Activated naive CD4-positive, alpha-beta T cell treated with anti-CD3 and anti-CD28 coated beads, Interleukin-2, amount 50 U/mL, for 16 hours (primary cell): Measurements from ENCODE around the gene RPS23.
"Not testable (repeated sequence)": the region's sequence is repeated elsewhere in the genome, so short reads cannot be mapped to it uniquely, and the experiment has no call there.

Experiments
- DNase-seq: peaks from one replicate; pipeline ENCODE4 v3.0.0-alpha.2; 2020

RPS23 gene

DNA sequence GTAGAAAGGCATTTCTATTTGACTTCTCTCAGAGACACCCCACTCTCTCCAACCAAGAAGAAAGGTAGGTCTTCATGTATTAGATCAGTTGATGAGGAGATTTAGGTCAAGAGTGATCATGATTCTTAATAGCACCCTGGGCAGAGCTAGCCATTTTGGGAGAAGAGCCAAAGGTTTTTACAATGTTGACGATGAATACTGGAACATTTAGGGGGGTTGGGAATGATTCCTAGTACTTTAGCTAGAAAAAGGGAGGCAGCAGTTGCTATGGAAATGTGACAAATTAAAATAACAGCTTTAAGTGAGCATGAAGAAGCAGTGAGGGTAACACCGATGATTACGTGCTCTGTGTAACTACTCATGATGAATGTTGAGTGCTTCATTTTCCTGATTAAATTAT is 9.5 kb upstream of the RPS23 start:
- no peak for DNase-seq

DNA sequence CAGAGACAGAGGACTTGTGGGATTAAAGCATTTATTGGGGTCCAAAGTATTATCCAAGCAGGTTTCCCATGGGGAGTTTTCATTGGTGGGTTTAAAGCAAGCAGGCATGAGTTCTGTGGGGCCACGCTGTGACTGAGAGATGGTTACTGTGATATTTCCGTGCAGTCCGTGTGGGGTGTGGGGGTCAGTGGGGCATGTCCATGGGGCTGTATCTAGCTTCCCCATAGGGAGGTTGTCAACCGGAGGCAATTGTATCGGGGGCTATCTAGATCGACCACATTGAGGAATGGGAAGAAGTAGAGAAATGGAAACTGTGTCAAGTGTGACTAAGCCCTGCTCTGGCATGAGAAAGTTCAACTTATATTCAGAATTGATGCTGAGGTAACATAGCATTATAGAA is 7.1 kb upstream of the RPS23 start:
- no peak for DNase-seq

DNA sequence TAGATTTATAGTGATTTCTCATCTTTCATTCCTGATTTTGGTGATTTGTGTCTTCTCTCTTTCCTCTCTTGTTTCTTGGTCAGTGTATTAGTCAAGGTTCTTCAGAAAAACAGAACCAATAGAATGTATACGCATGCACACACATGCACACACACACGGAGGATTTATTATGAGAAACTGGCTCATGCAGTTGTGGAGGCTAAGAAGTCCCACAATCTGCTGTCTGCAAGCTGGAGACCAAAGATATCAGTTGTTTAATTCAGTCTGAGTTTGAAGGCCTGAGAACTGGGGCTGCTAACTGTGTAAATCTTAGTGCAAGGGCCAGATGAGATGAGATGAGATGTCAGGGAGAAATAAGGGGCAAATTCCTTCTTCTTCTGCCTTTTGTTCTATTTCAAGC is 5.7 kb upstream of the RPS23 start:
- DNase-seq: no peak

DNA sequence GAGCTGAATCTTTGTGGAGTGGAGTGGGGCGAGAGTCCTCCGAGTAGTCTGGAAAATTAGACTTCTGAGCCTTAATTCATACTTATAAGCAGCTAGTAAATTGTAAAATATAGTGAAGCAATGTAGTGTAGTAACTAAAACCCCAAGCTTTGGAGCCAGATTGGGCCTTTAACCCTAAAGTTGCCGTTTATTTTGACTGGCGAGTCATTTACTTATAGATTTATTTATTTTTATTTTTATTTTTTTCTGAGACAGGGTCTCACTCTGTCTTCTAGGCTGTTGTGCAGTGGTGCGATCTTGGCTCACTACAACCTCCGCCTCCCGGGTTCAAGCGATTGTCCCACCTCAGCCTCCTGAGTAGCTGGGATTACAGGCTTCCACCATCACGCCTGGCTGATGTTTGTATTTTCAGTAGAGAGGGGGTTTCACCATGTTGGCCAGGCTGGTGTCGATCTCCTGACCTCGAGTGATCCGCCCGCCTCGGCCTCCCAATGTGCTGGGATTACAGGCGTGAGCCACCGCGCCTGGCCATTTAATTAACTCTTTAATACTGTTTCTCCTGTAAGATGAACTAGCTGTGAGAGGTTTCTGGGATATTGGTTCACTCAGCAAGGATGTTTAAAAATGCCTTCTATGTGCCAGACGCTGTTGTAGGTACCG is 687 bp upstream of the RPS23 start:
- DNase-seq: no peak

DNA sequence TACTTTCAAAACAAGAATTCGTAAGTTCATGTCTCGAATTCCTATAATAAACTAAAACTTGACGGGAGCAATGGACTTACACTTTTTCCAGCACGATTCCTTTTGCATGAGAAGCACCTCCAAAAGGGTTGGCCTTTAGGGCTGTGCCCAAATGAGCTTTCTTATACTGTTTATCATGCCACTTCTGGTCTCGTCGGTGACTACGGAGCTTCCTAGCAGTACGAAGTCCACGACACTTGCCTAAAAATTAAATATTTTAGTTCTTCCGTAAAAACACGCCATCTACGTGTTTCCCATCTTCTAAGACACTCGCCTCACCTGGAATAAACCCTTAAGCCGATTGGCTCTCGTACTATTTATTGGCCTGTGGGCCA is 554 bp downstream of the RPS23 start:
- peak; percentile 24 for DNase-seq

DNA sequence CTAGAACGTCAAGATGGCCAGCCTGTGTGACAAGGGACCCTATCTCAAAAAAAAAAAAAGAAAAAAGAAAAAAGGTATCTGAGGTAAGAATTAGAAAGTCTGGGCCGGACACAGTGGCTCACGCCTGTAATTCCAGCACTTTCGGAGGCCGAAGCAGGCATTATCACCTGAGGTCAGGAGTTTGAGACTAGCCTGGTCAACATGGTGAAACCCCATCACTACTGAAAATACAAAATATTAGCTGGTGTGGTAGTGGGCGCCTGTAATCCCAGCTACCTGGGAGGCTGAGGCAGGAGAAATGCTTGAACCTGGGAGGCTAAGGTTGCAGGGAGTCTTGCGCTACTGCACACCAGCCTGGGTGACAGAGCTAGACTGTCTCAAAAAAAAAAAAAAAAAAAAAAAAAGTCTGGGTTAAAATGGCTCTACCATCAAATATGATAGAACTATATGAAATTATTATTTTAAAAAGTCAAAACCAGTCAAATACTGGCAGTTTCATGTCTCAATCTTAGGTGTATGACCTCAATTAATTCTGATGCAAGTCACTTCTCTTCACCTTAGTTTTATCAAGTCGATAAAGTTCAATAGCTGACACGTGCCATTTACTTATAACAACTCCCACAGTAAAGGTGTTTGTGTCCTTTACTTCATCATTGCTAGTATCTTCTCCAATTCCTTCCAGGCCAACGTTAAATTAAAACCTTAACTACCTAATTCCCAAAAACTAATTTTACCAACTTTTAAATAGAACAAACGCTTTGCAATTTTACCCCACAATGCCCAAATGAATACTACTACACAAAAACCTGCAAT is 1.1 kb downstream of the RPS23 start:
- DNase-seq: no peak

DNA sequence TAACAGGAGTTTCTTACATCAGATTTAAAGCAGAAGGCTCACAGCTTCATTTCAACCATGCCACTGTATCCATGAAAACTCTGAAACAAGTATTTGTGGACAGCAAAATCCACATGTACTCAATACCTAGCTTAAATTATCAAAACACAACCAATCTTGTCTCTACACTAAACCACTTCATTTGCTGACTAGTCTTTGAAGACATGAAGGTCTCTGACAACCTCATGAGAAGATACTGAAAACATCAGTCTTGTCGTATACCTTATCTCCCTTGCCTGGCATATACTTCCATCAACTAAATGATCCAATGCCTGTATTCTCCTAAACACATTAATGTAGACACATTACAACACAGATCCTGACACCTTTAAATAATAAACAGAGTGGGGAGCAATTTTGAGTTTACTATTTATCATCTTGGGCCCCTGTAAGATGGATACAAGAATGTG is 2.9 kb downstream of the RPS23 start:
- no peak for DNase-seq

DNA sequence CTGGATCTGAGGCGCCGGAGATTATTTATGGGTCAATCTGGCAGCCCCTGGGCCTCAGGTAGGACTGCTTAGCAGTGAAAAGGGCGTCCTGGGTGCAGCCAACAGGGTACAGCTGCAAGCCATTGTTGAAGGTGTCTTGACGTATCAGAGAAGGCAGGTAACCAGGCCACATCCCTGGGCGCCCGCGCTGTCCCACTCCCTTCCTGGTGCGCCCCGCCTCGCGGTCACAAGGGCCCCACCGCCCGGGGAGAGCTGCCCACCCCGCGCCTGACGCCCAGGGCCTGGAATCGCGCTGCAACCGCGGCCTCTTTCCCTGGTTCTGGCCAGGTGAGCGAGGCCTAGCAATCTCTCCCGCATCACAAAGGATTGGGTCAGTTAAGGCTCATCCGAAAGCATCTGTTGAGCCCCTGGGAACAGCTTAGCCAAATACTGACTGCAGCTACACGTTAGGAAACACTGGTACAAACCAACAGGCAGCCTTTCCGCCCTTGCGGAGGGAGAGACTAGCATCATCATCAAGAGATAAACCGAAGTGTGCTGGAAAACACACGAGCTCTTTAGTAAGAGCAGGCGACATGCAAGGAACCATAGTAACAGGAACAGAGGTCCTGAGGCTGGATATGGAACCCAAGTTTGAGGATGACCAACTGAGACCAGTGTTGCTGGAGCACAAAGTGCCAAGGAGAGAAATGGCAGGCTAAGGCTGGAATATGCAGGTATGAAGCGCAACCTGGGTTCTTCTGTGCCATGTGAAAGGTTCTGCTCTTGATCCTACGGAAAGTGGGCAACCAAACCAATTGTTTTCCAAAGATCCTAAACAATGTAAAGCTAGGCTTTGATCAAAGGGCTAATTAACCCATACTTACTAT is 3.6 kb downstream of the RPS23 start:
- DNase-seq: peak; percentile 17

DNA sequence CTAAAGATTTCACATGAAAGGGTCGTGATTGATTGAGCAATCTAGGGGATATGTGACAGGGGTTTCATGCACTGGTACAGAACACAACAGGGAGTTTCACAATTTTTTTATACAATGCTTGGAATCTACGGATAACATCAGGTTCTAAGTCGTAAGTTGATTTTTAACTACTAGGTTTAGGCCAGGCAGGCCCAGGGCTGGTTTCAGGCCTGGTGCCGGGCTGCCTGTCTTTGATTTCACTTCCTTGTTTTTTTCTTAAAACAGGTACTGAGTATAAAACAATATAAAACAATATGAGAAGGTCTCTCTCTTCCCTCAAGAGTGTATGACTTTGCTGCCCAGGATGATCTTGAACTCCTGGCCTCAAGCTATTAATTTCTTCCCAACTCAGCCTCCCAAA is 4.7 kb downstream of the RPS23 start:
- DNase-seq: not testable (repeated sequence)

DNA sequence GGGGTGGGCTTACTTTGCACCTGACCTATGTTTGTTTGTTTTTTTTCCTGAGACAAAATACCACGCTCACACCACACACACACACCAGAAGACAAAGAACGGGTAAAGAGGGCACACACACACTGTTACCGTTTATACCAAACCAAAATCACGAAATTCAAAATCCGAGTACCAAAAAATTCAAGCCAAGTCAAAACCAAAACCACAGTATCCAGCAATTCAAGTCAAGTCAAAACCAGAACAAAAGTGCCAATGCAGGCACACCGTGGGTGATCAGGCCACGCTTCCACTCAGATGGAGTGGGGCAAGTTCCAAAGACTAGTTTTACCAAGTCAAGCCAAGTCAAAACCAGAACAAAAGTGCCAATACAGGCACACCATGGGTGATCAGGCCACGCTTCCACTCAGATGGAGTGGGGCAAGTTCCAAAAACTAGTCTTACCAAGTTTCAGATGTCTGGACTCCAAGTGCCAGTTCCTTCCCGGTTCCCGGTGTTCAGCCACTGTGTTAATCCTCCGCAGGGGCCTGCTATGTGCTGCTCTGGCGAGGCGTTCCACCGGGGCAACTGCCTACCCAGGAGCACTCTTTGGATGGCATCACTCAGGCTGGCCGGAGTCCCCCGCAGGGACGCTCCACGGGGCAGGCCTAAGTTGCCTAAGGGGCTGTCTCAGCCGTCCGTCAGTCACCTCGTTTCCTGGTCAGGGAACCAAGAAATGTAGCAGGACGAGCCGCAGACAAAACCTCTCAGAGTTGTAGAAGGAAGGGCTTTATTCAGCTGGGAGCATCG is 5.4 kb downstream of the RPS23 start:
- peak; percentile 13 for DNase-seq

DNA sequence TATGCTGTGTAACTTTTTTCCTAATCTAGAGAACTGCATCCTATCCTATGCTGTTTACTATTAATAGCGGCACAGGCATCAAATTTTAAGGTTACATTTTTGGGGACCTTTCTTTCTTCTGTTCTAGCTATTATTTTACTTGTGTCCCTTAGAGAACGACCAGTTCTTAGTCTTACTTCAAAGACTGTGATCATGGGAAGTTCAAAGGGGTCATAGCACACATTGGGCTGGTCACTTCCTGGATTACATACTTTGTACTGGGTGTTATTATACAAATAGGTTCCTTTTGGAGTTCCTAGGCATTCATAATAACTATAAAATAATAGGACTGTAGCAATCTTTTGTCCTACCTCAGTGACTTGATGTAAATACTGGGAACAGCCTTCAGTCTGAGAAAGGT is 8.8 kb downstream of the RPS23 start:
- DNase-seq: not testable (repeated sequence)

DNA sequence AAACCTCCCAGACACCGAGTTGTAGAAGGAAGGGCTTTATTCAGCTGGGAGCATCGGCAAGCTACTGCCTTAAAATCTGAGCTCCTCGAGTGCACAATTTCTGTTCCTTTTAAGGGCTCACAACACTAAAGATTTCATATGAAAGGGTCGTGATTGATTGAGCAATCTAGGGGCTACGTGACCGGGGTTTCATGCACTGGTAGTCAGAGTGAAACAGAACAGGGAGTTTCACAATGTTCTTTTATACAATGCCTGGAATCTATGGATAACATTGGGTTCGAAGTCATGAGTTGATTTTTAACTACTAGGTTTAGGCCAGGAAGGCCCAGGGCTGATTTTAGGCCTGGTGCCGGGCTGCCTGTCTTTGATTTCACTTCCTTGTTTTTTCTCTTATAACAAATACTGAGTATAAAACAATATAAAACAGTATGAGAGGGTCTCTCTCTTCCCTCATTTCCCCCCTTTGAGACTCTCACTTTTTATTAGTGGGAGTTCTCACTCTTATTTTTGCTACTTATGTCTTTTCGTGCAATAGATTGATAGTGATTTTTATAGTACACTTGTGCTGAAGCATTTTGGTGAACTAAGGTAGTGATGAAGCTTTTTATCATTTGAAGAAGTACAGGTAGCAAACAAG is 10.7 kb downstream of the RPS23 start:
- DNase-seq: not testable (repeated sequence)

DNA sequence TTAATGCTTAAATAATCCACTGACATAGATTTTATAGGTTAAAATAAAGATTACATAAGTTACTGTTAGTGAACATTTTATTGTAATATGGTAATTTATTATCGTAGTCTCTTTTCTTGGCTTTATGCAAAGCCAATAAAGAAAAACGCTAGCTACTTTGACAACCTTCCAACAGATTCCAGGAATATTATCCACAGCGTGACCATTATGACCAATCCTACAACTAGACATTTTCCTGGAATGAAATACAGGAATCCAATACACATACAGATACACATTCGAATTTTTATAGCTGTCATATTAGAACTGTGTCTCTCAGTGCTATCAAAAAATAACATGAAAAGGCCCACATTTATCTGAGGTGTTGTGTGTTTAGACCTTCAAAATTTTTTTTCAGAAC is 13.1 kb downstream of the RPS23 start:
- no peak for DNase-seq

DNA sequence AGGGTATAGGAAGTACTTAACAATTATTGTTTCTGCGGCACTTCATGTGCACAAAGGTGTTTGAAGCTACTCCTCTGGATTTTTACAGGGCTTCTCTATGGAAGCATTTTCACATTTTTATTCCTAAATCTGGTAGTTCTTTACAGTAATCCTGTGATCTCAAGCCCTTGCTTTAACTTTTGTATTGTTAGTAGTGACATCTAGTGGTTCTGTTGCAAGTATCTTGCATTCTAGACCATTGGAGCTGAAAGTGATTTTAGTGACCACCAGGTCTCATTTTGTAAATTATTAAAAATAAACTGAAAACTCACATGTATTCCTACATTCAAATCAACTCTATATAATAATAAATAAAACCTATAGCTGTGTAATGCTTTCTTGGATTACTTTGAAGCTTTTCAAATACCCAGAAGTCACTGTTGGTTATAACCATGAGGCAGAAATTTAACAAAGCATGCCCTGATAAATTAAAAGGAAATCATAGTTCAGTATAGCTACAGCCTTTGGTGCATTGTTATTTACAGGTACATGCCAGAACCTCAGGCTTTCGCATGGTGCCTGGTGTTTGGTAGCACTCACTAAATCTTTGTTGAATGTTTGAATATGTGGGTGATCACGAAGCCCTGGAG is 18.9 kb downstream of the RPS23 start:
- DNase-seq: no peak

DNA sequence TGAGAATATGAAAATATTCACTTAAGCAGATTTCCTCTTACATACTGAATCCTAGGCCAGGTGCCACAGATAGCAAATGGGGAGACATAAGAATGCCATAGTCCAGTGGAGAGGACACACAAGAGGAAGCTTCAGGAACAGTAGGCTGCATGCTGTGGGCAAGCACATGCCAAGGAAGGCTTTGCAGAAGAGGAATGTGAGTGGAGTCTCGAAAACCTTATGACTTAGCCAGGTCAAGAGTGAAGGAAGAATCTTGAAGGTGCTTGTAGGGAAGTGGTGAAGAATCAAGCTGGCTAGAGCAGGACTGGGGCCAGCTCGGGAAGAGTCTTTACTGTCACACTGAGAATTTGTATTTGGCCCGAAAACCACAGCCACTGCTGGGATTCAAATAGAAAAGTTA is 20.4 kb downstream of the RPS23 start:
- DNase-seq: no peak

DNA sequence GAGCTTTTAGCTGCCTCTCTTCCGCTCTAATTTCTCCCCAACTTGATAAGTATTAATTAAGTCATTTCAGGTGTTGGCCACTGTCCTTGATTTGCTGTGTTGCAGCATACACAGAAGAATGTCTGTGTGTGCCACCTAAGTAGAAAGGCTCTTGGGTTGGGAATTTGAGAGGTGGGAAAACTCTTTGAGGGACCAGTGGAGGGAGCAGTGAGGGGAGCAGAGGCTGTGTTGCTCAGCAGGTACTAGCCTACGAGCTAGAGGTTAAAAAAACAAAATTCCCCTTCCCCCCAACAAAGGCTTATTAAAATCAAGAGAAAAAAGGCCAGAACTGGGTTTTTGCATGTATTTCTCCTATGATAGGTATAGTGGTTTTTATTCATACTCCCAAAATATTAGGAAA is 20.9 kb downstream of the RPS23 start:
- DNase-seq: no peak

DNA sequence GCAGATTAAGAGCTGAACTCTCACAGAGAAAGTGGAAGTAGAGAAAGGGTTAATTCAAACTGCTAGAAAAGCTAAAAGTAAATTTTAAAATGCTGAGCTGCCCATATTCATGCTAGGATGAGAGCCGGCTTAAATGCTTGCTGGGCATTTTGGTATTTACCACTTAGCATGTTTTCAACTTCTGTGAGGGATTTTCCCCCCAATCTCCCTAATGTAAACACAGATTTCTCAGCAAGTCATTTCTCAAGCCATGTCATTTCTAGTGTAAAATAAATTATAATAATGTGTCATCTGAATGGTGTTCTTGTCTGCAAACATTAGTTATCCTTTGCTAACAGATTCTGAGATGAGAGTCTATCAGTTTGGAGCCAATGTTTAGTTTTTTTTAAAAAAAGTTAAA is 22.3 kb downstream of the RPS23 start:
- DNase-seq: no peak

DNA sequence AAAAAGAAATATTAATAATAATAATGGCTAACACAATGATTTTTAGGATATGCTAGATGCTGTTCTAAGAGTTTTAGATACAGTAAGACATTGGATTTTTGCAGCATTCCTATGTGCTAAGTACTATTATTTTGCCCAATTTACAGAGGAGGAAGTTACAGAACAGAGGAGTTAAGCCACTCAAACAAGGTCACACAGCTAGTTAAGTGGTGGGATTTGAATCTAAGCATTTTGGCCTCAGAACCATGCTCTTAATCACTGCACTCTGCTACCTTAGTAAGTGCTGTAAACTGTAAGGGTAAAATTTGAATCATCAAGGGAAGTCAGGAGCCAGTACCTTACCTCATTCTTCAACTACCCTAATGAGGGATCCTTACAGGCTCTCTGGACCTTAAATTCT is 25.4 kb downstream of the RPS23 start:
- no peak for DNase-seq

DNA sequence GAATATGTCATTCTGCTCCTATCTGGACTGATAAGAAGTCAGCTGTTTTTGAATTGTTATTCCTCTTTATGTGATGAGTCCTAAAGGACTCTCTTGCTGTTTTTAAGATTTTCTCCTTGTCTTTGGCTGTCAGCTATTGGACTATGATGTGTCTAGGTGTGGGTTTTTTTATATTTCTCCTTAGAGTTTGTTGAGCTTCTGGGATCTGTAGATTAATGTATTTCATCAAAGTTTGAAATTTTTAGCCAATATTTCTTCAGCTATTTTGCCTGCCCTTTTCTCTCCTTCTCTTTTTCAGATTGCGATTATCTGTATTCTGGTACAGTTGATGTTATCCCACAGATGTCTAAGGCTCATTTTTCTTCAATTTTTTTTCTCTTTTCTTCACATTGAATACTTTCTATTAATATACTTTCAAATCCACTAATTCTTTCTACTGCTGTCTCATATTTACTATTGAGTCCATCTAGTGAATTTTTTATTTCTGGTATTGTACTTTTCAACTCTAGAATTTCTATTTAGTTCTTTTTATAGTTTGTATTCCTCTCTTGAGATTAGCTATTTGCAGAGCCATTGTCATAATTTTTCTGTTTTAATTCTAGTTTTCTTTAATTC is 31.1 kb downstream of the RPS23 start:
- DNase-seq: no peak

DNA sequence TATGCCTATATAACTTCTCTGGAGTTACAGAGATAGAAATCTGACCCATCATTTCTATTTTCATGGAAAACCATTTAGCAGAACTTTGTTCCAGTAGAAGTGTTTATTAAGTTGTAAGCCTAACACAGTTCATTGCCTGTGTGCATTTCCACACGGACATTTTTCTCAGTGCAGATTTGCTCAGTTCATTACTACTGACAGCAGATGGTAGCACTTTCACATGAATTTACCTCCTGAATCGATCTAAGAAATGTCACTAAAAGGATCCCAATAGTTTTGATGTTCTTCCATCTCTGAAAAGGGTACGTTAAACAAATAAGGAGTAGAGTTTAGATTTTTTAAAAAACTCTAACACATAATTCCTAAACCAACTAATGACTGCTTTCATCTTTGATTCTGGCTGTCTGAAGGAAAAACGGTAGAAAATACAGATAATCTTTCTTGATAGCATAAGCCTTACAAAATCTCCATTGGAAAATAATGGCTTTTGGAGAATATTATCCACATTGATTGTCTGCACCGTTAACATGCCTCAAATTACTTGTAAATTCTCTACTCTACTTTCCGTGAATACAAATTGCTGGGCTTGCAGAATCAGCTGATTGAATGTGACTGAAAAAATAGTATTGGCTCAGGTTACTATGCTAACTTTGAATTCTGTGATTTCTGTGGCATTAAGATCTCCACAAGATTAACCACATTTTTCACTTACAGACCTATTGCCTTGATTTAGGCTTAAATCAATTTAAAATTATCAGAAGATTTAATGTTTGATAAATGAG is 33.1 kb downstream of the RPS23 start:
- DNase-seq: no peak

DNA sequence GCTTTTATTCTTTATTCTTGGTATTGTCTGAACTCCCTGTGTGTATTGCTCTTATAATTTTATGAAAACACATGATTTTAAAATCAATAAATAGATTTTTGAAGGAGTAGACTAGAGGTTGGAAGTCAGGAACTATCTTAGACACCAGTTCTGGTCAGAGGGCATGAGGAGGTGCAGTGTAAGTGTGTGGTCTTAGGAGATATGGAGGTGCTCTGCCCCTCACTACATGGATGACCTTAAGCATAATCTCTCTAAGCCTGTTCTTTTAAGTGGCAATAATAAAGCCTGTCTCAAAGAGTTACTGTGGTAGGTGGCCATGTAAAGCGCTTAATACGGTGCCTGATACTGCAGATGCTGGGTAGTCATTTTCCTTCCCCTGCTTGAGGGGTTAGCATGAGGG is 34.0 kb downstream of the RPS23 start:
- DNase-seq: no peak
